Measurements from ENCODE around the gene GNA12. TPM values are rescaled to one million over a fixed set of nuclear protein-coding genes. Genes with fewer than 3 reads are reported as not detected.

The GNA12 gene
- total and polyA plus RNA-seq, 2 of the 4 experiments (the other 2 are of a cell fraction) = 14.3 to 93.9 TPM

GRCh38 chr7:2843711-2844152 is 376 bp downstream of the GNA12 start:
- H2AK5ac ChIP-seq (ENCODE audit: low read depth, low read length) = peak overlapping the region; percentile 84
- DNase-seq (peak; percentile 34), ATAC-seq (ENCODE audit: low read depth) (peak; percentile 53)
- peak overlapping the region; percentile 98 for H3K4me3 ChIP-seq (ENCODE audit: insufficient read depth, low read depth, low read length)
- no TSS peak for BruUV-seq (replicated peaks)
- H3K4ac ChIP-seq (ENCODE audit: low read depth, low read length) = peak overlapping the region; percentile 84
- H2BK20ac ChIP-seq (ENCODE audit: low read depth, low read length) = no peak overlapping the region
- peak overlapping the region; percentile 95 for H3K4me2 ChIP-seq (ENCODE audit: low read depth, low read length)
- peaks cover 18 to 49% of the 10 kb centered on the region in 2 experiments for H3K79me1 ChIP-seq (ENCODE audit: low read depth in 1 of 2, low read length in 2 of 2)
- peaks cover 24% of the 10 kb centered on the region for H4K20me1 ChIP-seq (ENCODE audit: insufficient read depth, low read length)
- H4K8ac ChIP-seq (ENCODE audit: low read depth in 2 of 2, low read length in 2 of 2) = peak overlapping the region; percentile 34 to 74; a peak in 2 of 4 replicates
- H3K23ac ChIP-seq (ENCODE audit: low read depth, low read length) = peak overlapping the region; percentile 75
- peak overlapping the region; percentile 78; the same call in 1 of the 2 replicates for H4K91ac ChIP-seq (ENCODE audit: insufficient read depth, low read depth, low read length)
- peak overlapping the region; percentile 93 for H2AK9ac ChIP-seq (replicated peaks; ENCODE audit: low read depth, low read length, poor library complexity)
- peak overlapping the region; percentile 86 for H3K27ac ChIP-seq (ENCODE audit: insufficient read depth, low read length)
- no peak overlapping the region; the same call in 1 of the 2 replicates for H2BK120ac ChIP-seq (ENCODE audit: low read depth, low read length)
- H3K18ac ChIP-seq (ENCODE audit: low read depth, low read length) = peak overlapping the region; percentile 74
- H3K9me3 ChIP-seq (ENCODE audit: control insufficient read depth, insufficient read depth, low read length) = no peaks in the 10 kb centered on the region
- POLR2A ChIA-PET (ENCODE audit: unreplicated experiment) = no interaction called here
- H4K5ac ChIP-seq (ENCODE audit: low read depth, low read length) = peak overlapping the region; percentile 77; the same call in 1 of the 2 replicates
- peak overlapping the region; percentile 76 for H3K14ac ChIP-seq (replicated peaks; ENCODE audit: low read depth, low read length)
- H3K27me3 ChIP-seq (ENCODE audit: control insufficient read depth, insufficient read depth, low read length) = no peaks in the 10 kb centered on the region
- 0% methylated on average over 50 of the region's 64 CpGs; no CpG with 5 or more reads in 1 of the 2 experiments for WGBS, 2 experiments (ENCODE audit: extremely low coverage in 2 of 2, insufficient read length in 1 of 2)
- peaks cover 11% of the 10 kb centered on the region; the same call in 1 of the 2 replicates for H3K36me3 ChIP-seq (ENCODE audit: control insufficient read depth, insufficient read depth, low read length)
- in situ Hi-C loops (cut with MboI; ENCODE audit: low sequenced_read_pairs) = no loop called here
- peaks cover 14% of the 10 kb centered on the region for H3K4me1 ChIP-seq (ENCODE audit: control insufficient read depth, insufficient read depth, low read length)
- dilution Hi-C loops (cut with HindIII; ENCODE audit: low sequenced_read_pairs, unreplicated experiment) = no loop called here
- H2AFZ ChIP-seq (replicated peaks; ENCODE audit: low read length, poor library complexity) = peak overlapping the region; percentile 92
- CTCF ChIA-PET = no interaction called here
- H2BK5ac ChIP-seq (ENCODE audit: low read depth, low read length, poor library complexity, severe bottlenecking) = peak overlapping the region; percentile 81
- H3K9ac ChIP-seq (ENCODE audit: low read depth, low read length) = peak overlapping the region; percentile 94
- no peak overlapping the region for H2BK15ac ChIP-seq (ENCODE audit: low read depth, low read length)
- peaks cover 6% of the 10 kb centered on the region for H3K9me1 ChIP-seq (ENCODE audit: insufficient read depth, low read length)
- 0 out of 2 replicates have a peak overlapping the region, but pooled peaks have one; percentile 33 for H3K56ac ChIP-seq (ENCODE audit: extremely low read depth, insufficient read depth, low read length)
- intact Hi-C loops (cut with micrococcal nuclease) = loop anchor here (5.0 kb wide), 1 partner anchor 81 kb away; no protein-coding TSS in a partner anchor
- TF ChIP-seq CHD1 (IDR thresholded peaks at IDR 0.05; ENCODE audit: low read depth, low read length) (no peak), POLR2A (IDR thresholded peaks at IDR 0.05; ENCODE audit: low read depth, low read length) (0 out of 2 replicates have a peak, but pooled peaks have one; percentile 11), RAD21 (IDR thresholded peaks at IDR 0.05; ENCODE audit: low read length) (peak; percentile 20; the same call in 1 of the 2 replicates), FOS (IDR thresholded peaks at IDR 0.05; ENCODE audit: low read depth, low read length) (no peak)

Data from IMR-90 (cell line).